GM04504 (cell line): ENCODE data around the gene MCRIP1.

Experiments used
- DNase-seq: peaks from one replicate; pipeline ENCODE4 v3.0.0-alpha.2; 2012; ENCODE audit warnings: low read depth

Gene MCRIP1

GRCh38 chr17:81819708-81820107 lies 13.4 kb downstream of the MCRIP1 start:
- DNase-seq = no peak

GRCh38 chr17:81817758-81818147 lies 15.3 kb downstream of the MCRIP1 start:
- no peak for DNase-seq

GRCh38 chr17:81815646-81815986 lies 17.5 kb downstream of the MCRIP1 start:
- DNase-seq = no peak

- DNase-seq = no peak
Observed at GRCh38 chr17:81814748-81815645, 18.1 kb downstream of the MCRIP1 start.

- no peak for DNase-seq
Observed at GRCh38 chr17:81813861-81814683, 19.0 kb downstream of the MCRIP1 start.

GRCh38 chr17:81813371-81813684 lies 19.8 kb downstream of the MCRIP1 start:
- no peak for DNase-seq

GRCh38 chr17:81812571-81813370 lies 20.3 kb downstream of the MCRIP1 start:
- no peak for DNase-seq

- no peak for DNase-seq
Observed at GRCh38 chr17:81811705-81812570, 21.2 kb downstream of the MCRIP1 start.

GRCh38 chr17:81810892-81811704 lies 22.0 kb downstream of the MCRIP1 start:
- DNase-seq = no peak

- DNase-seq = no peak
Observed at GRCh38 chr17:81810476-81810875, 22.6 kb downstream of the MCRIP1 start.

GRCh38 chr17:81809556-81809998 lies 23.5 kb downstream of the MCRIP1 start:
- no peak for DNase-seq

GRCh38 chr17:81808778-81809555 lies 24.1 kb downstream of the MCRIP1 start:
- DNase-seq = no peak

- no peak for DNase-seq
Observed at GRCh38 chr17:81807839-81808238, 25.3 kb downstream of the MCRIP1 start.

- DNase-seq = no peak
Observed at GRCh38 chr17:81807210-81807719, 25.8 kb downstream of the MCRIP1 start.

GRCh38 chr17:81806461-81807209 lies 26.5 kb downstream of the MCRIP1 start:
- DNase-seq = no peak

- DNase-seq = no peak
Observed at GRCh38 chr17:81805707-81806460, 27.2 kb downstream of the MCRIP1 start.

- no peak for DNase-seq
Observed at GRCh38 chr17:81804559-81805399, 28.3 kb downstream of the MCRIP1 start.
